Panc1 (cell line): Measurements from ENCODE around the gene HOMER1.

ENCODE experiments used
- POLR2AphosphoS5 ChIP-seq: IDR thresholded peaks from 2 replicates; pipeline ENCODE4 v1.6.1; 2012; ENCODE audit warnings: mild to moderate bottlenecking, low read depth, low read length, moderate library complexity
- REST ChIP-seq, 2 experiments: IDR thresholded peaks; 2 replicates each; pipeline ENCODE4 v1.6.1; 2011 to 2012; ENCODE audit warnings: low read depth in 2 of 2, control low read depth in 1 of 2, low read length in 1 of 2, mild to moderate bottlenecking in 1 of 2, moderate library complexity in 1 of 2; ENCODE audit not compliant: insufficient read depth in 1 of 2
- SIN3A ChIP-seq: IDR thresholded peaks from 2 replicates; pipeline ENCODE4 v1.6.1; 2012; ENCODE audit warnings: low read depth, mild to moderate bottlenecking, low read length, moderate library complexity, borderline replicate concordance; ENCODE audit not compliant: insufficient read depth
- TF ChIP-seq, protein P1 (sequence below): fragments of 450-650 bp; IDR thresholded peaks from 2 replicates; pipeline ENCODE4 v1.5.1; 2017; ENCODE audit warnings: mild to moderate bottlenecking

GRCh38 chr5:79512471-79513307, 1.2 kb downstream of the HOMER1 start:
- no peak for TF ChIP-seq POLR2AphosphoS5
- no peak for TF ChIP-seq SIN3A
- TF ChIP-seq, protein P1, sequence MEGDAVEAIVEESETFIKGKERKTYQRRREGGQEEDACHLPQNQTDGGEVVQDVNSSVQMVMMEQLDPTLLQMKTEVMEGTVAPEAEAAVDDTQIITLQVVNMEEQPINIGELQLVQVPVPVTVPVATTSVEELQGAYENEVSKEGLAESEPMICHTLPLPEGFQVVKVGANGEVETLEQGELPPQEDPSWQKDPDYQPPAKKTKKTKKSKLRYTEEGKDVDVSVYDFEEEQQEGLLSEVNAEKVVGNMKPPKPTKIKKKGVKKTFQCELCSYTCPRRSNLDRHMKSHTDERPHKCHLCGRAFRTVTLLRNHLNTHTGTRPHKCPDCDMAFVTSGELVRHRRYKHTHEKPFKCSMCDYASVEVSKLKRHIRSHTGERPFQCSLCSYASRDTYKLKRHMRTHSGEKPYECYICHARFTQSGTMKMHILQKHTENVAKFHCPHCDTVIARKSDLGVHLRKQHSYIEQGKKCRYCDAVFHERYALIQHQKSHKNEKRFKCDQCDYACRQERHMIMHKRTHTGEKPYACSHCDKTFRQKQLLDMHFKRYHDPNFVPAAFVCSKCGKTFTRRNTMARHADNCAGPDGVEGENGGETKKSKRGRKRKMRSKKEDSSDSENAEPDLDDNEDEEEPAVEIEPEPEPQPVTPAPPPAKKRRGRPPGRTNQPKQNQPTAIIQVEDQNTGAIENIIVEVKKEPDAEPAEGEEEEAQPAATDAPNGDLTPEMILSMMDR: no peak
- TF ChIP-seq REST (IDR thresholded peaks at IDR 0.05; ENCODE audit: insufficient read depth in 1 of 2, low read depth in 2 of 2, low read length in 1 of 2): no peak
